H9 (cell line): ENCODE results near the gene C20orf202. TPM values are rescaled to one million over a fixed set of nuclear protein-coding genes. Genes with fewer than 3 reads are reported as not detected.

Experiments used
- DNase-seq: peaks from one replicate; pipeline ENCODE4 v3.0.0-alpha.2; 2017
- H2AFZ ChIP-seq: one replicate; pipeline ENCODE4 v1.6.1; 2013; ENCODE audit warnings: mild to moderate bottlenecking, low read length, control low read depth, moderate library complexity
- H2AK5ac ChIP-seq: 2 replicates; pipeline ENCODE4 v1.6.1; 2013; ENCODE audit warnings: low read length, control low read depth, mixed read lengths; ENCODE audit not compliant: insufficient read length
- H2BK120ac ChIP-seq: one replicate; pipeline ENCODE4 v1.6.1; 2013; ENCODE audit warnings: low read depth, mild to moderate bottlenecking, low read length, control low read depth, inconsistent platforms; ENCODE audit not compliant: poor library complexity, severe bottlenecking
- H2BK12ac ChIP-seq: 2 replicates; pipeline ENCODE4 v1.6.1; 2013; ENCODE audit warnings: low read length, control low read depth, mixed read lengths, low read depth; ENCODE audit not compliant: insufficient read length
- H2BK15ac ChIP-seq: 2 replicates; pipeline ENCODE4 v1.6.1; 2013; ENCODE audit warnings: low read depth, low read length, control low read depth
- H2BK20ac ChIP-seq: one replicate; pipeline ENCODE4 v1.6.1; 2013; ENCODE audit warnings: low read depth, mild to moderate bottlenecking, low read length, control low read depth, inconsistent platforms; ENCODE audit not compliant: poor library complexity, severe bottlenecking
- H2BK5ac ChIP-seq: 2 replicates; pipeline ENCODE4 v1.6.1; 2013; ENCODE audit warnings: low read length, control low read depth, mixed read lengths; ENCODE audit not compliant: insufficient read length
- H3K14ac ChIP-seq: 2 replicates; pipeline ENCODE4 v1.6.1; 2013; ENCODE audit warnings: low read length, control low read depth; ENCODE audit not compliant: insufficient read depth
- H3K18ac ChIP-seq: 2 replicates; pipeline ENCODE4 v1.6.1; 2013; ENCODE audit warnings: low read depth, mild to moderate bottlenecking, mixed read lengths, low read length, control low read depth; ENCODE audit not compliant: insufficient read length
- H3K23ac ChIP-seq: 2 replicates; pipeline ENCODE4 v1.6.1; 2013; ENCODE audit warnings: low read length, control low read depth, mixed read lengths, low read depth; ENCODE audit not compliant: insufficient read length
- H3K23me2 ChIP-seq: 2 replicates; pipeline ENCODE4 v1.6.1; 2013; ENCODE audit warnings: low read depth, mild to moderate bottlenecking, mixed read lengths, low read length, control low read depth; ENCODE audit not compliant: insufficient read length, poor library complexity, severe bottlenecking
- H3K27ac ChIP-seq: 2 replicates; pipeline ENCODE4 v1.5.1; 2013; ENCODE audit warnings: low read length, control low read depth, mixed read lengths, low read depth; ENCODE audit not compliant: insufficient read length
- H3K27me3 ChIP-seq: 2 replicates; pipeline ENCODE4 v1.6.1; 2013; ENCODE audit warnings: low read length, control low read depth, inconsistent platforms; ENCODE audit not compliant: insufficient read depth
- H3K4ac ChIP-seq: 2 replicates; pipeline ENCODE4 v1.6.1; 2013; ENCODE audit warnings: low read depth, mild to moderate bottlenecking, control low read depth, inconsistent platforms, low read length, moderate library complexity
- H3K4me1 ChIP-seq: 2 replicates; pipeline ENCODE4 v1.6.1; 2013; ENCODE audit warnings: low read length, control low read depth, inconsistent platforms; ENCODE audit not compliant: insufficient read depth
- H3K4me2 ChIP-seq: 2 replicates; pipeline ENCODE4 v1.6.1; 2013; ENCODE audit warnings: low read length, control low read depth, mixed read lengths; ENCODE audit not compliant: insufficient read length, insufficient read depth
- H3K56ac ChIP-seq: 2 replicates; pipeline ENCODE4 v1.6.1; 2013; ENCODE audit warnings: low read depth, mild to moderate bottlenecking, mixed read lengths, low read length, control low read depth; ENCODE audit not compliant: insufficient read length
- H3K79me1 ChIP-seq: 2 replicates; pipeline ENCODE4 v1.6.1; 2013; ENCODE audit warnings: low read depth, mild to moderate bottlenecking, moderate library complexity, low read length, control low read depth, inconsistent platforms; ENCODE audit not compliant: insufficient read depth, poor library complexity, severe bottlenecking
- H3K79me2 ChIP-seq: 2 replicates; pipeline ENCODE4 v1.6.1; 2013; ENCODE audit warnings: low read length, control low read depth, inconsistent platforms; ENCODE audit not compliant: insufficient read depth
- H3K9ac ChIP-seq: 2 replicates; pipeline ENCODE4 v1.6.1; 2013; ENCODE audit warnings: low read length, control low read depth, mixed read lengths; ENCODE audit not compliant: insufficient read length; ENCODE audit errors: extremely low read depth
- H3K9me3 ChIP-seq: one replicate; pipeline ENCODE4 v1.6.1; 2013; ENCODE audit warnings: low read depth, low read length, inconsistent platforms; ENCODE audit not compliant: control insufficient read depth
- H3T11ph ChIP-seq: one replicate; pipeline ENCODE4 v1.6.1; 2013; ENCODE audit warnings: mild to moderate bottlenecking, low read length, control low read depth, inconsistent platforms
- H4K20me1 ChIP-seq: one replicate; pipeline ENCODE4 v1.6.1; 2013; ENCODE audit not compliant: control insufficient read depth, insufficient read length, insufficient read depth
- H4K5ac ChIP-seq: 2 replicates; pipeline ENCODE4 v1.6.1; 2013; ENCODE audit warnings: low read depth, mild to moderate bottlenecking, mixed read lengths, low read length, control low read depth; ENCODE audit not compliant: insufficient read length
- H4K8ac ChIP-seq: replicated peaks from 2 replicates; pipeline ENCODE4 v1.6.1; 2013; ENCODE audit warnings: low read length, control low read depth, mixed read lengths, low read depth; ENCODE audit not compliant: insufficient read length
- H4K91ac ChIP-seq: 2 replicates; pipeline ENCODE4 v1.6.1; 2013; ENCODE audit warnings: low read depth, mild to moderate bottlenecking, moderate library complexity, mixed read lengths, low read length, control low read depth; ENCODE audit not compliant: insufficient read length
- H3K27ac Mint-ChIP-seq, 3 experiments: 2 replicates in 2 of 3; 3 replicates in 1 of 3; pipeline ENCODE4 v1.8.0; 2020 to 2021; ENCODE audit warnings: mixed read lengths in 3 of 3, mild to moderate bottlenecking in 1 of 3, moderate library complexity in 1 of 3
- H3K27me3 Mint-ChIP-seq: 2 replicates; pipeline ENCODE4 v1.8.0; 2021; ENCODE audit warnings: low read depth, mild to moderate bottlenecking, moderate library complexity, mixed read lengths
- H3K36me3 Mint-ChIP-seq, 3 experiments: 2 replicates in 2 of 3; 3 replicates in 1 of 3; pipeline ENCODE4 v1.8.0; 2020 to 2021; ENCODE audit warnings: low read depth in 3 of 3, mixed read lengths in 3 of 3; ENCODE audit not compliant: insufficient read depth in 1 of 3
- H3K4me1 Mint-ChIP-seq, 2 experiments: 2 replicates each; pipeline ENCODE4 v1.8.0; 2020; ENCODE audit warnings: mixed read lengths in 2 of 2
- H3K4me3 Mint-ChIP-seq, 2 experiments: 2 replicates in 1 of 2; 3 replicates in 1 of 2; pipeline ENCODE4 v1.8.0; 2020 to 2021; ENCODE audit warnings: mild to moderate bottlenecking in 2 of 2, mixed read lengths in 2 of 2, moderate library complexity in 1 of 2
- H3K9me3 Mint-ChIP-seq, 2 experiments: 2 replicates in 1 of 2; 3 replicates in 1 of 2; pipeline ENCODE4 v1.8.0; 2020; ENCODE audit warnings: mild to moderate bottlenecking in 2 of 2, mixed read lengths in 2 of 2, moderate library complexity in 1 of 2
- WGBS: extraction: QIAGEN DNeasy Blood & Tissue Kit; methylation state at CpG from one replicate; pipeline ENCODE4 v1.1.7; 2013; ENCODE audit warnings: missing lambda C conversion rate, low lambda C conversion rate, mixed read lengths; ENCODE audit not compliant: insufficient read length; ENCODE audit errors: extremely low coverage; 5-methylcytosine and 5-hydroxymethylcytosine counted together
- total RNA-seq: library from RNA; stranded (reverse); gene quantifications from 2 replicates; pipeline ENCODE4 v1.2.1, GENCODE V29; 2021
- TF ChIP-seq, protein P1 (sequence below): fragments of 200-600 bp; sonication (generic); conservative IDR thresholded peaks from 3 replicates; pipeline ENCODE4 v1.8.0; 2021; ENCODE audit warnings: antibody characterized with exemption, mild to moderate bottlenecking

Gene C20orf202
- total RNA-seq, 1 experiment from 2014 or later, result 0.13 TPM

DNA sequence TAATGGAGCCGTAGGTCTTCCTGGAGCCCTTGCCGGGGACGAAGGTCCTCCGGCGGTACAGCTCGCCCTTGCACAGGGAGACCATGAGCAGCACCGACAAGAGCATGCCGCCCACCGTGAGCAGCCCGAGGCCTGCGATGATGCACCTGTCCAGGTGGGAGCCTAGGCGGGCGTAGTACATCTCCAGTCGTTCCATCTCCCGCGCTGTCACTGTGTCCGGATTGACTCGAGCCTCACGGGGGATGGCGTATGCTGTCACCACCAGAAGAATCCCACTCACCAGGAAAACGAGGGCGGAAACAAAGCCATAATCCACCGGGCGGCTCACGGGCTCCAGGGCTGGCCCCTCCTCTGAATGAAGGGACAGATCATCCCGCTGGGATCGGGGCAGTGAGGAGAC lies 22.3 kb upstream of the C20orf202 start:
- Histone ChIP-seq H3K56ac (no peak overlapping the region), H2BK15ac (no peak overlapping the region)
- H3K36me3 Mint-ChIP-seq, result peaks cover 0 to 9% (median 4%) of the 10 kb centered on the region in 3 experiments; a peak in 2 of 7 replicates

More for the DNA sequence above, 22.3 kb upstream of the C20orf202 start:
- Mint-ChIP-seq H3K9me3 (no peaks in the 10 kb centered on the region; a peak in 2 of 5 replicates), H3K4me1 (peaks cover 15 to 21% of the 10 kb centered on the region in 2 experiments), H3K27ac (no peak overlapping the region), H3K27me3 (peaks cover 37% of the 10 kb centered on the region), H3K4me3 (no peak overlapping the region)
- H3K4me1 ChIP-seq, result 0 out of 2 replicates have a peak, but pooled peaks cover 3% of the 10 kb centered on the region
- no peak for DNase-seq
- no peak overlapping the region for H2BK120ac ChIP-seq
- no peak overlapping the region for H2AFZ ChIP-seq
- no peak overlapping the region for H2BK12ac ChIP-seq
- no peaks in the 10 kb centered on the region for H3K9me3 ChIP-seq
- no peaks in the 10 kb centered on the region for H3K79me1 ChIP-seq
- H3K27me3 ChIP-seq, result peaks cover 16% of the 10 kb centered on the region; the same call in 1 of the 2 replicates
- H4K8ac ChIP-seq, result no peak overlapping the region
- no peak overlapping the region for H4K91ac ChIP-seq
- no peak overlapping the region for H2AK5ac ChIP-seq
- no peak overlapping the region for H2BK5ac ChIP-seq
- H4K20me1 ChIP-seq, result no peaks in the 10 kb centered on the region
- no peak overlapping the region for H3K23ac ChIP-seq
- H3K14ac ChIP-seq, result no peak overlapping the region
- no peak overlapping the region for H3K27ac ChIP-seq
- H3K9ac ChIP-seq, result no peak overlapping the region
- no peaks in the 10 kb centered on the region for H3K79me2 ChIP-seq
- H3K4ac ChIP-seq, result no peak overlapping the region
- no peak overlapping the region for H4K5ac ChIP-seq
- H2BK20ac ChIP-seq, result no peak overlapping the region
- H3T11ph ChIP-seq, result no peak overlapping the region
- no peak overlapping the region for H3K18ac ChIP-seq
- no peak overlapping the region for H3K4me2 ChIP-seq
- TF ChIP-seq, protein P1, sequence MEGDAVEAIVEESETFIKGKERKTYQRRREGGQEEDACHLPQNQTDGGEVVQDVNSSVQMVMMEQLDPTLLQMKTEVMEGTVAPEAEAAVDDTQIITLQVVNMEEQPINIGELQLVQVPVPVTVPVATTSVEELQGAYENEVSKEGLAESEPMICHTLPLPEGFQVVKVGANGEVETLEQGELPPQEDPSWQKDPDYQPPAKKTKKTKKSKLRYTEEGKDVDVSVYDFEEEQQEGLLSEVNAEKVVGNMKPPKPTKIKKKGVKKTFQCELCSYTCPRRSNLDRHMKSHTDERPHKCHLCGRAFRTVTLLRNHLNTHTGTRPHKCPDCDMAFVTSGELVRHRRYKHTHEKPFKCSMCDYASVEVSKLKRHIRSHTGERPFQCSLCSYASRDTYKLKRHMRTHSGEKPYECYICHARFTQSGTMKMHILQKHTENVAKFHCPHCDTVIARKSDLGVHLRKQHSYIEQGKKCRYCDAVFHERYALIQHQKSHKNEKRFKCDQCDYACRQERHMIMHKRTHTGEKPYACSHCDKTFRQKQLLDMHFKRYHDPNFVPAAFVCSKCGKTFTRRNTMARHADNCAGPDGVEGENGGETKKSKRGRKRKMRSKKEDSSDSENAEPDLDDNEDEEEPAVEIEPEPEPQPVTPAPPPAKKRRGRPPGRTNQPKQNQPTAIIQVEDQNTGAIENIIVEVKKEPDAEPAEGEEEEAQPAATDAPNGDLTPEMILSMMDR, result no peak
- H3K23me2 ChIP-seq, result peaks cover 4% of the 10 kb centered on the region
- no CpG with 5 or more reads among the region's 27 CpGs for WGBS
